Measurements from ENCODE around the gene SELENOI. TPM values are rescaled to one million over a fixed set of nuclear protein-coding genes. Genes with fewer than 3 reads are reported as not detected.

Gene SELENOI
- total and polyA plus RNA-seq, 10 of the 15 experiments (the other 5 are each of a cell fraction or from before 2014, with no cell fraction given), result 5.2 to 31.4 (median 17.4) TPM

DNA sequence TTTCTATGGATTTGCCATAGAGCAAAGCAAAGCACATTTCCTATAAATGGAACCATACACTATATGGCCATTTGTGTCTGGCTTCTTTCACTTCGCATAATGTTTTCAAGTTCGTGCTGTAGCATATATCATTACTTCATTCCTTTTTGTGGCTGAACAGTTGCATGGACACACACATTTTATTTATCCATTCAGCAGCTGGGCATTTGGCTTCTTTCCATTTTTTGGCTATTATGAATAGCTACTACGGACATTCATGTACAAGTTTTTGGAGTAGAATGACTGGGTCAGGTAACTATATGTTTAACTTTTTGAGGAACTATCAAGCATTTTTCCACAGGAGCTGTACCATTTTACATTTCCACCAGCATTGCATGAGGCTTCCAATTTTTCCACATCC is 10.7 kb upstream of the SELENOI start:
- H4K20me1 ChIP-seq (ENCODE audit: control insufficient read depth, insufficient read depth), result no peaks in the 10 kb centered on the region
- ATAC-seq, result no peak
- no peaks in the 10 kb centered on the region for H3K4me1 ChIP-seq (ENCODE audit: control insufficient read depth, insufficient read depth, low read length)
- ChIA-PET SMC1A (ENCODE audit: uncharacterized antibody, unreplicated experiment) (no interaction called here), POLR2A (interaction anchor here (1.6 kb wide), 1 partner anchor 10 kb away, joined by 6 read pairs; the partner anchor contains the start of gene SELENOI), CTCF (interaction anchor here (0.9 kb wide), 2 partner anchors 9 to 182 kb away, joined by 4 to 5 read pairs; no protein-coding TSS in a partner anchor), RAD21 (ENCODE audit: unreplicated experiment) (no interaction called here)
- H3K4me3 ChIP-seq, result no peak overlapping the region
- no peak overlapping the region for H3K4me2 ChIP-seq (ENCODE audit: control insufficient read depth, insufficient read depth)
- intact Hi-C loops (cut with micrococcal nuclease; ENCODE audit: unreplicated experiment), result no loop called here
- WGBS (ENCODE audit: insufficient coverage, insufficient replicate concordance, low lambda C conversion rate, missing lambda C conversion rate), result 71% methylated on average over 3 of the region's 3 CpGs
- no peak for TF ChIP-seq PAX8 (IDR thresholded peaks at IDR 0.05)
- TF ChIP-seq, protein P1, sequence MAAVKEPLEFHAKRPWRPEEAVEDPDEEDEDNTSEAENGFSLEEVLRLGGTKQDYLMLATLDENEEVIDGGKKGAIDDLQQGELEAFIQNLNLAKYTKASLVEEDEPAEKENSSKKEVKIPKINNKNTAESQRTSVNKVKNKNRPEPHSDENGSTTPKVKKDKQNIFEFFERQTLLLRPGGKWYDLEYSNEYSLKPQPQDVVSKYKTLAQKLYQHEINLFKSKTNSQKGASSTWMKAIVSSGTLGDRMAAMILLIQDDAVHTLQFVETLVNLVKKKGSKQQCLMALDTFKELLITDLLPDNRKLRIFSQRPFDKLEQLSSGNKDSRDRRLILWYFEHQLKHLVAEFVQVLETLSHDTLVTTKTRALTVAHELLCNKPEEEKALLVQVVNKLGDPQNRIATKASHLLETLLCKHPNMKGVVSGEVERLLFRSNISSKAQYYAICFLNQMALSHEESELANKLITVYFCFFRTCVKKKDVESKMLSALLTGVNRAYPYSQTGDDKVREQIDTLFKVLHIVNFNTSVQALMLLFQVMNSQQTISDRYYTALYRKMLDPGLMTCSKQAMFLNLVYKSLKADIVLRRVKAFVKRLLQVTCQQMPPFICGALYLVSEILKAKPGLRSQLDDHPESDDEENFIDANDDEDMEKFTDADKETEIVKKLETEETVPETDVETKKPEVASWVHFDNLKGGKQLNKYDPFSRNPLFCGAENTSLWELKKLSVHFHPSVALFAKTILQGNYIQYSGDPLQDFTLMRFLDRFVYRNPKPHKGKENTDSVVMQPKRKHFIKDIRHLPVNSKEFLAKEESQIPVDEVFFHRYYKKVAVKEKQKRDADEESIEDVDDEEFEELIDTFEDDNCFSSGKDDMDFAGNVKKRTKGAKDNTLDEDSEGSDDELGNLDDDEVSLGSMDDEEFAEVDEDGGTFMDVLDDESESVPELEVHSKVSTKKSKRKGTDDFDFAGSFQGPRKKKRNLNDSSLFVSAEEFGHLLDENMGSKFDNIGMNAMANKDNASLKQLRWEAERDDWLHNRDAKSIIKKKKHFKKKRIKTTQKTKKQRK (IDR thresholded peaks at IDR 0.05; ENCODE audit: low read depth, low read length), result no peak
- no peak for TF ChIP-seq HSF1 (IDR thresholded peaks at IDR 0.05; ENCODE audit: low read depth, low read length)
- TF ChIP-seq YY1 (IDR thresholded peaks at IDR 0.05; ENCODE audit: low read depth, low read length), result no peak
- no peak for TF ChIP-seq SIX5 (IDR thresholded peaks at IDR 0.05; ENCODE audit: low read depth, low read length, severe bottlenecking)
- H3K27me3 ChIP-seq (replicated peaks in 1 of 2; ENCODE audit: control insufficient read depth in 2 of 2, insufficient read depth in 2 of 2, low read length in 1 of 2), result no peaks in the 10 kb centered on the region
- FAIRE-seq, result no peak
- BruUV-seq (replicated peaks), result no TSS peak
- H3K9me3 ChIP-seq (replicated peaks; ENCODE audit: control insufficient read depth, insufficient read depth, low read length), result no peaks in the 10 kb centered on the region
- H3K79me2 ChIP-seq (ENCODE audit: control insufficient read depth, insufficient read depth, low read length), result no peaks in the 10 kb centered on the region
- H3K36me3 ChIP-seq (ENCODE audit: control insufficient read depth in 2 of 2, insufficient read depth in 2 of 2, low read length in 1 of 2), result no peaks in the 10 kb centered on the region
- no peak overlapping the region for H2AFZ ChIP-seq (ENCODE audit: control insufficient read depth, low read depth, low read length)
- DNase-seq (ENCODE audit: low read depth, low spot score), result no peak
- H3K27ac ChIP-seq (ENCODE audit: control insufficient read depth, insufficient read depth), result no peak overlapping the region
- no peak overlapping the region for H3K9ac ChIP-seq (ENCODE audit: control insufficient read depth, insufficient read depth, low read length)
- in situ Hi-C loops (cut with MboI), result no loop called here
